ENCODE measurements around the gene HERC5. TPM values are rescaled to one million over a fixed set of nuclear protein-coding genes. Genes with fewer than 3 reads are reported as not detected.
A peak's percentile ranks its signal among the peaks of the same experiment; 100 is the strongest.
"Not testable (repeated sequence)": the region's sequence is repeated elsewhere in the genome, so short reads cannot be mapped to it uniquely, and the experiment has no call there.

The HERC5 gene
- polyA plus RNA-seq, 1 donor = 6.0 TPM

- DNase-seq = no peak
These were observed 9.4 kb upstream of the HERC5 start for GRCh38 chr4:88447371-88448095.

GRCh38 chr4:88448211-88448765 is 8.6 kb upstream of the HERC5 start:
- DNase-seq = not testable (repeated sequence)

- no peak for DNase-seq
These were observed 8.0 kb upstream of the HERC5 start for GRCh38 chr4:88448889-88449288.

DNA sequence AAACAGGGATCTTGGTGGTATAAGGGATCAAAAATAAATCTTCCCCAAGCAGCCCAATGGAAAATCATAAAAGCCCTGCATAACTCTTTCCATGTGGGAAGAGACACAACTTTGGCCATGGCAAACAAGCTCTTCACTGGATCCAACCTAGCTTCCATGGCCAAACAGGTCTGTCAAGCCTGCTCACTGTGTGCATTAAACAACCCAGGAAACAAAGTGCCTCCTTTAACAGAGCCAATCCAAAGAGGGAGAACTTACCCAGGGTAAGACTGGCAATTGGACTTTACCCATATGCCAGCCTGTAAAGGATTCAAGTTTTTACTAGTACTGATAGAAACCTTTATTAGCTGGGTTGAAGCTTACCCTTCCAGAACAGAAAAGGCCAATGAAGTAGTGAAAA is 7.6 kb upstream of the HERC5 start:
- DNase-seq = no peak

DNA sequence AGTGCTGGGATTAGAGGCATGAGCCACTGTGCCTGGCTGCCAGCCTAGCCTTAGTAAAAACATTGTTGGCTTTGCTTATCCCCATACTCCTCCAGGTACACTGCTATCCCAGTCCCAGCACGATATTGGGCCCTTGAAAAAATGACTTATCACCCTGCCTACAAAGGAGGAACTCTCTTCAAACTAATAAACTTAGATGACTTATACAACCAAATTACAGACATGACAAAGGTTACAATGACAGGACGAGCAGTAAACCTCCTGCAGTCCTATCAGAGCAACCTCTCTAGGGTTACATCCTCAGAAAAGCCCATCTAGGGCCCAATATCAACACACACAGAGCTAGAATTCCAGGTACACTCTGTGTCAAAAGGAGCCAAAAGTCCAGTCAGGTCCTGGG is 5.7 kb upstream of the HERC5 start:
- DNase-seq = no peak

DNA sequence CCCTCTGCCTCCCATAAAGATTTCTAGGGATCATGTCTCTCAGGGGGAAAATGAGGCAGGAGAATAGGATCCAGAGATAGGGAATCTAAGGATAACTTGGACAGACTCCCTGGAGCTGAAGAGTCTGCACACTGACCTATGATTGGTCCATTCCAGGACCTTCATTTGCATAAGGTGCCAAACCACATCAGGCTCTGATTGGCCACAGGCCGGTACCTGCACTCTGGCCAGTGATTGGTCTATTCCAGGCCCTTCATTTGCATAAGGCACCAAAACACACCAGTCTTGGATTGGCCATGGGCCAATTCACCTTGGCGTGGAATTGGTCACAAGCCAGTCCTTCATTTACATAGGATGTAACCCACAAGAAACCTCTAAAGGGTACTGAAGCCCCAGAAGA is 4.0 kb upstream of the HERC5 start:
- DNase-seq = no peak

GRCh38 chr4:88457307-88458103 is 586 bp downstream of the HERC5 start:
- DNase-seq = peak; percentile 38

DNA sequence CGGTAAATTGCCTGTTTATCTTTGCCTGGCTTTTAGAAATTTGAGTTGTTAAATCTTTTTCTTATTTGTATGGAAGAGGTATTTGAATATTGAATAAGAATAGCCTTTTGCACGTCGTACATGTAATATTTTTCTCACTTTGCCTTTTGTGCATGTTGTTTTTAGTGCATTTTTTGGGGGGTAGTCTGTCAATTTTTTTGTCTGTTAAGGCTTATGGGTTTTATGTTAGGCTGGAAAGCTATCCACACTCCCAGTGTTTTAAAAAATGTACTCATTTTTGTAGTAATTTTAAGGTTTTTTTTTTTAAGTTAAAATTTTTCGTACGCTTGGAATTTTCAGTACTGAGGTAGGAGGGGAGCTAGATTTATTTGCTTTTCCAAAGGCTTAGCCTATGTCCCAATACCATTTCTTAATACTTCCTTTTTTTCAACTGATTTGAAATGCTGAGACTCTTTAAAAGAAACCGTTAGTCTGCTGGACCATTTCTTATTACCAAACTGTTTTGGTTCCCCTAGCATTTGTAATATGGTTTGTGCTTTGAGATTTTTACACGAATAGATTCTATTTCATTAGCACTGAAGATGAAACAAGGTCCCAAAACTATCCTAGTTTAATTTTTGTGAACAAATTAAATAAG is 1.3 kb downstream of the HERC5 start:
- peak; percentile 24 for DNase-seq

DNA sequence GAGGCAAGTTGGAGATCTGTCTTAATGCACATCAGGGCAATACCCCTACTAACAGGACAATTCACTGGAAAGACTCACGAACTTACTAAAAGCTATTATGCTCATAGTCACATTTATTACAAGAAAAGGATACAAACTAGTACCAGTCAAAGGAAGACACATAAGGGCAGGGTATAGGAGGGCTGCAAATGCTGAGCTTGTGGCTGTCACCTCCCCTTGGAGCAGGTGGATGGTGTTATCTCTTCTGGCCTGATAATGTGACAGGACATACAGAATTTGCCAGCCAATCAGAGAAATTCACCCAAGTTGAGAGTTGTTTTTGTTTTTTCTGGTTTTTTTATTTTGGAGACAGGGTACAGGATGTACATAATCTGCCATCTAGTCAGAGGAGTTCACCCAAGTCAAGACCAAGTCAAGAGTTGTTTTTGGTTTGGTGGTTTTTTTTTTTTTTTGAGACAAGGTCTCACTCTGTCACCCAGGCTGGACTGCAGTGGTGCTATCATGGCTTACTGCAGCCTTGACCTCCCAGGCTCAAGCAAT is 8.8 kb downstream of the HERC5 start:
- no peak for DNase-seq

DNA sequence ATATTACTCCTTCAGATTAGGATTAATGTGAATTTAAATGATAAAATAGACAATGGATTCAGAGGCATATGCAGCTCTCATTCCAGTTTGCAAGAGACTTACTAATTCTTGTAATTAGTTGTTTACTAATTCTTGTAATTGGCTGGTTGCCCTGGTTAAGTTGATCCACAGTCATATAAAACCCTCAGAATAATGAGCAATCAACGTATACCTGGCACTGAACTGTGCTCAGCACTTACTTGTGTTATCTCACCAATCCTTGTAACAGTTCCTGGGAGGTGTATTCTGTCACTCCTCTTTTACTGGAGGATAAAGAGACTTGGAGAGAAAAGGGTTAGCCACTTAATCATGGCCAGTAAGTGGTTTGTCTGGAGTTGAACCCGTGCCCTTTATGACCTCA is 10.5 kb downstream of the HERC5 start:
- DNase-seq = no peak

DNA sequence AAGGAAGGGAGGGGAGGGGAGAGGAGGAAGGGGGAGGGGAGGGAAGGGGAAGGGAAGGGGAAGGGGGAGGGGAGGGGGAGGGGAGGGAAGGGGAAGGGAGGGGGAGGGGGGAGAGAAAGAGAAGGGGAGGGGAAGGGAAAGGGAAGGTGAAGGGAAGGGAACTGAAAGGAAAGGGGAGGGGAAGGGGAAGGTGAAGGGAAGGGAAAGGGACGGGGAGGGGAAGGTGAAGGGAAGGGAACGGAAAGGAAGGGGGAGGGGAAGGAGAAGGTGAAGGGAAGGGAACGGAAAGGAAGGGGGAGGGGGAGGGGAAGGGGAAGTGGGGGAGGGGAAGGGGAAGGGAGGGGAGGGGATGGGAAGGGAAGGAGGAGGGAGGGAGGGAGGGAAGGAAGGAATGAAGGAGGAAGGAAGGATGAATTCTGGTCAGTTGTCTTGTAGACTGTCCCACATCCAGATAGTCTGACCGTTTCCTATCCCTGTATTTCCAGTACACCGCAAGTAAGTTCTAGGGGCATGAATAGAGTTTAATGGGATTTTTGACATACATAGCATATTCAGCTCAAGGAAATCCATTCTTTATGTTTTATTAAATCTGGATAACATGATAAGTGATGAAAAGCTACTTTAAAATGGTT is 20.4 kb downstream of the HERC5 start:
- no peak for DNase-seq

DNA sequence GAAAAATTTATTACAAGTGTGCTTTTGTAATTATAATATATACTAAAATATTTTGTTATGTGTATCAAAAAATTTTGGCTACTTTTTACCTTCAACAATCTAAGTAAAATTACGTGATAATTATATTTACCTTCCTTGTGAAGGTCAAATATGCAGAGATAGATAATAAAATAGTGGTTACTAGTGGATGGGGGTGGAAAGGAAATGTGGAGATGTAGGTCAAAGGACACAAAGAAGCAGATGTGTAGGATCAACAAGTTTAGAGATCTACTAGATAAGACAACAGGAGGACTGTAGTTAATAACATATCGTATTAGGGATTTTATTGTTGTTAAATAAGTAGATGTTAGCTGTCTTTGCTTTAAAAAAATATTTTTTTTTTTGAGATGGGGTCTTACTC is 21.3 kb downstream of the HERC5 start:
- DNase-seq = no peak

DNA sequence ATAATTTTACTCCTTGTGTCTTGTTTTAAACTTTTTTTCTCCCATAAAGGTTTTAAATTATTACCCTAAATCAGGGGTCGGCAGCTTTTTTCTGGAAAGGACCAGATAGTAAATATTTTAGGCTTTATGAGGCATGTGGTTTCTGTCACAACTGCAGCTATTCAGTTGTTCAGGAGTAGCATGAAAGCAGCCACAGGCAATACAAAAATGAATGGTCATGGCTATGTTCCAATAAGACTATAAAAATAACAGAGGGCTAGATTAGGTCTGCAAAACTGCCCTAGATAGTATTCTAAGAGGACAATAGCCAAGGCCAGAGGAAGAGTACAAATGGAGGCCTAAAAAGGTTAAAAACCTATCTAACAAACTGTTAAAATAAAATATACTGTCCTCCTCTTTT is 24.6 kb downstream of the HERC5 start:
- peak; percentile 24 for DNase-seq

- DNase-seq = no peak
These were observed 32.3 kb downstream of the HERC5 start for GRCh38 chr4:88489100-88489761.

- DNase-seq = no peak
These were observed 41.0 kb downstream of the HERC5 start for GRCh38 chr4:88497859-88498409.

DNA sequence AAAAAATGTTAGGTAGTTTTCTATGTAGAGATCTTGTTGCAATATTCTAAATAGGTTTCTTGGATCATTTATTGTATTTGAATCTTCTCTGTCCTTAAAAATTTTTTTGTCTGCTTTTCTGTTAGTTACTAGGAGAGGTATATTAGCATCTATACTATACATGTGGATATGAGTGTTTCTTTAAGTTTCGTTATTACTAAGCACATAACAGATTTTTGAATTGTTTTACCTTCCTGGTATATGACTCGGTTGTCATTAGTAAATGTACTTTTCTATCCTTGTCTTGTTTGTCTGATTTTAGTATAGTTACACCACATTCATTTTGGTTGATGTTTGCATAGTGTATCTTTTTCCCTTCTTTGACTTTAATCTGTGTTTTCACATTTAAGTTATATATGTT is 46.4 kb downstream of the HERC5 start:
- DNase-seq = no peak

- DNase-seq = no peak
These were observed 54.3 kb downstream of the HERC5 start for GRCh38 chr4:88511236-88511635.

- DNase-seq = no peak
These were observed 57.9 kb downstream of the HERC5 start for GRCh38 chr4:88514557-88515511.

- no peak for DNase-seq
These were observed 59.8 kb downstream of the HERC5 start for GRCh38 chr4:88516746-88517145.

GRCh38 chr4:88517825-88518224 is 60.9 kb downstream of the HERC5 start:
- no peak for DNase-seq
